CD4-positive, alpha-beta T cell treated with Interleukin-6 for 4 hours (primary cell): Measurements from ENCODE around the gene DDX41.
"Not testable (repeated sequence)": the region's sequence is repeated elsewhere in the genome, so short reads cannot be mapped to it uniquely, and the experiment has no call there.

Experiments used
- DNase-seq: peaks from one replicate; pipeline ENCODE4 v3.0.0-alpha.2; 2020; ENCODE audit warnings: mixed read lengths

DDX41 gene

DNA sequence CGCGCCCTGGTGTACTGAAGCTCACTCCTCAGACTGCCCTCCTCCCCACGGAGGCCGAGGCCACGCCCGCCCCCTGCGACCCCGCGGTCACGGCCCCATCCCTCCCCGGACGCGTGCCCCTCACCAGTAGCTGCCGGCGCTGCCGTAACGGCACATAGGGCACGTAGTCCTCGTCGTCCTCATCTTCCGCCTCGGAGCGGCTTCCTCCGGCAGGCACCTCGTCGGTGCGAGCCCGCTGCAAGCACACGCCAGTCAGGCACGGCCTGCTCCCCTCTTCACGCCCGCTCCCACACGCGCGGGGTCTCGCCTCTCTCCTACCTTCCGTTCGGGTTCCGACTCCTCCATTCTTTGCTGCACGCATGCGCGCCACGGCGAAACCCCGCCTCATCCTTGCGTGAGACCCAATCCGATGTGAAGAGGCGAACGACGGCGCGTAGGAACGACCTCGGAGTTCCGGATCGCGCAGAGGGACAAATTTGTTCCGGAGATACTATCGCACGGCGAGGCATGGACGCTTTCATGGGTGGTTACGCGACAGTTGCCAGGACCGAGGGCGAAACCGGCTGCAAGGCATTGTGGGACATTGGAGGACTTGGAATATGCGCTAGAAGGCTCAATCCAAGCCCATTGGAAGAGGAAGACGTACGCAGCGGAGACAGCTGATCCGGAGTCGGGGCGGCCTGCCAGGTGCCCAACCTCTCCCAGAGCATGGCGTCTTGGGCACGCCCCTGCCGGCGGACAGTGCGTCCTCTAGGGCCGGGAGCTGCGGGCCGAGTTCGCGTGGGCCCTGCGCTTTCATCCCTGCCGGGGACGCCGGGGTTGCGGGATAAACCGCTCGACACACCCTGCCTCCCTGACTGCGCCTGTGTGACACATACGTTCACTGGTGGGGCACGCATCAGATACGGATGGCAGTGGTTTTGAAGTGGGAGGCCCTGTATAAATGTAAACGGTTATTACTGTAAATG, at the start of gene DDX41:
DDX41 (minus strand) TSS at position 361 of the 968 bp plus-strand sequence; CDS start at position 345, 16 bp downstream.
- DNase-seq = peak; percentile 97

DNA sequence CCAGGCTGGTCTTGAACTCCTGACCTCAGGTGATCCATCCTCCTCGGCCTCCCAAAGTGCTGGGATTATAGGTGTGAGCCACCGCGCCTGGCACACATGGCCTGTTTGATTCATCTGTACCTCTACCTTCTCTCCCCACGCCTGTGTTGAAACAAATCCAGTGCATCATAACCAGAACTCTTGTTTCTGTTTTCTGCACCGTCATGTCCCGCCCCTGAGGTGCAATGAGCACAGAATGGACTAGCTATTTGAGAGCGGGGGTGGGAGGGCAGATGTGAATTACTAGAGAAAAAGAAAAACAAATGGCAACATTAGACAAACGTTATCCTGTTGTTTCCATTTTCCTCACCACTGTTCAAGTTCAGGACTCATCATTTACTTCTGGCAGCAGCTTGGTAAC, 48.3 kb upstream of the DDX41 start:
- DNase-seq = no peak

DNA sequence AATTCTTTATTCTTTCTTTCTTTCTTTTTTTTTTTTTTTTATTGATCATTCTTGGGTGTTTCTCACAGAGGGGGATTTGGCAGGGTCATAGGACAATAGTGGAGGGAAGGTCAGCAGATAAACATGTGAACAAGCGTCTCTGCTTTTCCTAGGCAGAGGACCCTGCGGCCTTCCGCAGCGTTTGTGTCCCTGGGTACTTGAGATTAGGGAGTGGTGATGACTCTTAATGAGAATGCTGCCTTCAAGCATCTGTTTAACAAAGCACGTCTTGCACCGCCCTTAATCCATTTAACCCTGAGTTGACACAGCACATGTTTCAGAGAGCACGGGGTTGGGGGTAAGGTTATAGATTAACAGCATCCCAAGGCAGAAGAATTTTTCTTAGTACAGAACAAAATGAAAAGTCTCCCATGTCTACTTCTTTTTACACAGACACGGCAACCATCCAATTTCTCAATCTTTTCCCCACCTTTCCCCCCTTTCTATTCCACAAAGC, 42.7 kb upstream of the DDX41 start:
- not testable (repeated sequence) for DNase-seq

DNA sequence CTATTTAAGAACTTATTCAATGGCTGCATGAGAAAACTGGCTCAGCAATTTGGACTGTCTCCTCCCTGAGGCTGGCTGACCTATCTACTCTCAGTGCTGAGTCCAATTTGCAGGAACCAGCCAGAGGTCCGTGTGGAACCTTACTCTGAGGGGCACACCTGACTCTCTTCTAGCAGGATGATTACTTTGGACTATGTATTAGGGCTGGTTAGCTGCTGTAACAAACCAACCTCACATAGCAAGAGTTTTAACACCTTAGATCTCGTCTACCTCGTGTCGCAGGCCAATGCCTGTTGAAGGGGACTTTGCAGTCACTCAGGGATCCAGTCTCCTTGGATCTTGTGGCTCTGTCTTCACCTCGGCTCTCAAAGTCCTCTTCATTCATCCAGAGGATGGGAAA, 41.0 kb upstream of the DDX41 start:
- DNase-seq = no peak

DNA sequence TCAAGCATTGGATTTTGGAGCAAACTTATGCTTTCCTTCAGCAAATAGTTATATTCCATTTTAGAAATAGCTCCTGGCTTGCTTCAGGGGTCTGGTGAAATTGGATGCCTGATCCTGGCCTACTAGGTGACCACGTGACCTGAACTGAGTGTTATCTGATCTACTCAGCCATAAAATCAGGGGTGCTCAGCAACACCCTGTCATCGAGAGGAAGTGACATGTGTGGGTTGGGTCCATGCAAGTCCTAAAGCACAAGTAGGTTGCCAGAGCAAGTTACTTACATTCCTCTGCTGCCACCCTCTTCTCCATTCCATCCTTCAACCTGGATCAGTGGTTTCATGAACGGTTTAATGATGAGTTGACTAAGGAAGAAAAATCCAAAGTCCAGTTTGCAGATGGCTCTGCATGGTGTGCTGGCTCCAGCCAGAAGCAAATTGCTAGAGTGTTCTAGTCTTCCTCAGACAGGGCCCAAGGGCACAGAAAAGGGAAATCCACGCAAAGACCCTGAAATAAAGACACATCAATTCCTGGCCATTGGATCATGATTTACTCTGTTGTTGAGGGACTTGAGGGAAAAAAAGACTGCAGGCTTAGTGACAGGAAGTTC, 40.4 kb upstream of the DDX41 start:
- DNase-seq = peak; percentile 23

DNA sequence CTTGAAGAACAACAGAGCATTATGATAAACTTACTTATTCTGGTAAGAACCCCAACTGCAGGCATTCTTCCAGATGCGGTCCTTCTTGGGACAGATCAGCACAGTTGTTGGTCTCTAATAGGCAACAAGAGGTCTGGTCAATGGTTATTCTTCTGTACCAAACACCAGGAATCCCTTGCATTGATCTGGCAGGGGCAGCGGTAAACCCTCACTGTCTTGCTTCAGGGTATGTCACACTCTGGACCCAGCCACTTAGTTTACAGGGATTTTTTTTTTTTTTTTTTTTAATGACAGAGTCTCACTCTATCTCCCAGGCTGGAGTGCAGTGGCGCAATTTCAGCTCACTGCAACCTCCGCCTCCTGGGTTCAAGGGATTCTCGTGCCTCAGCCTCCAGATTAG, 38.9 kb upstream of the DDX41 start:
- DNase-seq = no peak

DNA sequence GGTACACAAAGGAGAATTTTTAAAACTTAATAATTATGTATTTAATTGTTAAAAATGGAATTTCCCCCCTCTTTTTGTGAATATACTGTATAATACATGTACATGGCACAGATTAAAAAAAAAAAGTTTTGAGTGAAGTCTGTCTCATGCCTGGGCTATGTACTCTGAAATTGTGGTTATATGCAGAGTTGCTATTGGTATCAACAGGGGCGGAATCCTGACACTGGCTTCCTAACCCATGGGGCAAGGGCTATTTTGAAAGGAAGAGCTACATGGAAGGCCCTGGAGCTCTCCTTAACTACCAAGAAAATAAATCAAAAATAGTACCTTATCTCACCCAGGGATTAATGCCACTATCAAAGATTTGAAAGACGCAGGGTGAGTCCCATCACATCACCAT, 38.5 kb upstream of the DDX41 start:
- no peak for DNase-seq

DNA sequence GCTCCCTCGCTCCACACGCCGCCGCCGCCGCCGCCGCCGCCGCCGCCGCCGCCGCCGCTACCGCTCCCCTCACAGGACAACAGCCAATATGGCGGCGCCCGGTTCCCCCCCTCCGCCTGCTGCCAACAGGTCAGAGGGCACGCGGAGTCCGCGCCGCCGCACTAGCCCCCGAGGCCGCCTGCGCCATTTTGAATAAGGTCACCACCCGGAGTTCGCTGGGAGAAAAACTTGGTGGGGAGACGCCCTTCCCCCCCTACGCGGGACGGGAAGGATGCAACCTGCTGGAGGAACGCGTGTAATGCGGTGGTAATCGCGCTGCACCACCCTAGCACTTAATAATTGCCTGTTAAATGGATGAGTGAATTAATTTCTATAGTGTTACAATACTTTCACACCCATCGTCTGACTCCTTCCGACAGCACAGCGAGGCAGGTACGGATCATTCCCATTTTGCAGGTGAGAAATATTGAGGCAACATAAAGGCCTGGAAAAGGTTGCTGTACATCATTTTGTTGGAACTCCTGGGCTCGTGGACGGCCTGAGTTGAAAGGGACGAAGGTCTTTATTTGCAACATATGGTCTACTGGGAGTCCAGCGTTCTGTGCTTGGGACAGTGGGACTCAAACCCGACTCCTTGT, 37.8 kb upstream of the DDX41 start, which contains the start of gene FAM193B:
FAM193B (minus strand) TSS at position 90 of the 638 bp plus-strand sequence. CDS start 105 bp downstream, outside the sequence.
- DNase-seq = peak; percentile 97

DNA sequence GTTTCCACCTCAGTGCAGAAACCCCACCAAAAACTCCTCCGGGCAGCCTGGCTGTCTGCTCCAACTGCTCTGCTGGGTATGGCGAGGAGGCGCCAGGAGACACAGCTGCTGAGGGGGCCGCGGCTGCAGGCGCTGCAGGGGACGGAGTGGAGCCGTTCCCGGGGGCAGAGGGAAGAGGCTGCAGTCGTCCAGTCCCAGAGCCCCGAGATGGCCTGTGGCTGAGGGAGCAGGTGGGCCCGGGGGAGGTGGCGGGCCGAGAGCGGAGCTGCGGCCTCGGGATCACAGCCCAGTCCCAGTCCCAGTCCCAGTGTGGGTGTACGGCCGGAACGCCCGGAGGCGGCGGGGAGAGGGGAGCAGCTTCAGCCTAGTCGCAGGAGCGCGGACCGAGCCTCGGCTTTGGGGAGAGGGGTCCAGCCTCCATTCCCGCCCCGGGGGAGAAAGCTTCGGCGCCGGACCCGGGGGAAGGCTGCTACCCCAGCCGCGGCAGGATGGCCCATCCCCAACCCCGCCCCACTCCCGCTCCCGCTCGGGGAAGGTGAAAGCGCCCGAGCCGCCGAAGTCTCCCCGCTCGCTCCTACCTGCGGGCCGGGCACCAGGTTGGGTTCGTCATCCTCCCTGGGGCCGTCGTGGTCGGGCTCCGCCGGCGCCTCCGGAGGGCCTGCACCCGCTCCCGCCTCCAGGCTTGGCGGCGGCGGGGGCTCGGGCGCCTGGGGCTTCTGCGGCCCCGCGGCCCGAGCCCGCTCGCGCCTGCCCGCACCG, 37.1 kb upstream of the DDX41 start:
- DNase-seq = peak; percentile 57

DNA sequence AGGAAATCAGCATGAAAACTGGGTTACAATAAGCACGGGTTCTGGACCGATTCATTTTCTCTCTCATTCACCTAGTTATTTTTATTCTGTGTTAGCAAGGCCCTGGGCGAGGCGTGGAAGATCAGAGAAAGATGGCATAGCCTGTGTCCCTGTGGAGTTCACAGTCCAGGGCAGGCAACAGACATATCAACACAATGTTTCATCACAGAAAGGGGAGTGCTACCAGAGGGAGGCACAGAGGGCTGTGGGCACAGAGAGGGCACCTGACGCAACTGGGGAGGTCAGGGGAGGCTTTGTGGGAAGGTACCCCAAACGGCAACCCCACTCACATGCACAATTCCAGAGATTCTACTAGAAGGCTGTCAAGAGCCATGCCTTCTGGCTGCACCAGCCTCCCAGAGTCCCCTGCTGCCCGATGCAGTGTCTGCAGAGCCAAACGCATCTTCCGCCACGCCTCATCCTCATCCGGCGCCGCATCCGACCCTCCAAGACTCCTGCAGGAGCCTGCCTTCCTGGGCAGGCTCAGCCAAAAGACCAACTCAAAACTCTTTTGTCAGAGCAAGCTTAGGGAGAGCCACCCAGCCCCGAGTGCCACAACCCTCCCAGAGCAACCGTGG, 36.2 kb upstream of the DDX41 start:
- no peak for DNase-seq

DNA sequence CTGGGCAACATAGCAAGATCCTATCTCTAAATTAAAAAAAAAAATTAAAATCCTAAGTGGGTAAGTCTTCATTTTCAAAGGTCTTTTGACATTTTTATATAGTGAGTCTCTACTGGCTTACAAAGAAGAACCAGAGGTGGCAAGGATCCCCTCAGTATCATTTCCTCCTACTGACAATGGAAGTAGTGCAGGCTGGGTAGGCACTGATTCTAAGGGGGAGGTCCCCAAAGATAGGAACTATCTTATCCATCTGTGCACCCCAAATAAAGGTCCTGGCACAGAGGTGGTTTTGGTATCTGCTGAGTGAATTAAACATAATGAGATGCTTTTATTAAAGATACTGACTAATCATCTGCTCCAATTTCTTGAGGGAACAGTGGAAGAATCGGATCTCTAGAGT, 33.4 kb upstream of the DDX41 start:
- DNase-seq = no peak

DNA sequence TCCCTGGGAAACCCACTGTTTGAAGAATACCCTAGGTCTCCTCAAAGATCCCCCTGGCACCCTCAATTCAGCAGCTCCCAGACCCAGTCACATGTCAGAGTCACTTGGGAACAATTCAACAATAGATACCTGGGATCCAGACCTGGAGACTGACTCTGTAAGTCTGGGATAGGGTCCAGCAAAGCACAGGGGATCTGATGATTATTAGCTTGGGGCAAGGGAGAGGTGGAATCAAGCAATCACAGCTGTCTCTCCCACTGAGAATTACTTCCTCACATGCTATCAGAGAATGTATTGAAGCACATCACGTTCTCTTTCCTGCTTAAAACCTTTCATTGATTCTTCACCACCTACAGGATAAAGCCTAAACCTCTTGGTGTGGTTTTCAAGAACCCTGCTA, 31.7 kb upstream of the DDX41 start:
- no peak for DNase-seq

DNA sequence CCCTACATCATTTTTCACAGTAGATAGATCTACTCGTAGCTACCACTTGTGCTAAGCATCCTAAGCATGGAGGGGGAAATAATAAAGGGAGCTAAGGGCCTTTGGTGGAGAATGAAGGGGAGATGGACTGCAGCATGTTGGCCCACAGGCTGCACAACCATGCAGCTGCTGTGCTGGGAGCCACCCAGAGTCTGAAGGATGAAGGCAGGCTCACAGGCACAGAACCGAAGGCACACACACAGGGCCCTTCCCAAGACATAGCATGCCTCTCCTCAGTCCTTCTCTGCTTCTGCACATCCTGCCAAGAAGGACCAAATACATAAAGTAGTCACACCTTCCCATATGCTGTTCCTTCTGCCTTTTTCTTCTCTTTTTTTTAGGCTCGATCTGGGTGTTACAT, 31.0 kb upstream of the DDX41 start:
- DNase-seq = no peak

DNA sequence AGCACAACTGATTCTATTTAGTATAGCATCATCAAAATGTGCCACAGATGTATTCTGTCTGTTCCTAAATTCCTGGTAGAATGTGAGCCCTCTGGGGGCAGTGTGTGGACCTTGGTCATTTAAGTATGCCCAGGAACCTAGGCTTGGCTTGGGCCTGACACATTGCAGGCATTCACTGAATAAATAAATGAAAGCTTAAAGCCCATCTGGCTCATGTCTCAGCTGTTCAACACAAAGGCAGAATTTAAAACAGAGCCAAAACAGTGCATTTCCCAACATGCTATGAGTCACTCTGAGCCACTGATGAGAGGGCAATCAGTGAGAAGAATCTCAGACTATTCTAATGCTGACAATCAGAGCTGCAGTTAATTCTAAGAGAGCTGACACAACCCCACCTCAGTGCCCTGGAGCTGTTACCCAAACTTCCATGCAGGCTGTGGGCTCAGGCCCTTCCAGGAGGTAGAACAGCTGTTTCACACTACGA, 29.5 kb upstream of the DDX41 start:
- DNase-seq = no peak

DNA sequence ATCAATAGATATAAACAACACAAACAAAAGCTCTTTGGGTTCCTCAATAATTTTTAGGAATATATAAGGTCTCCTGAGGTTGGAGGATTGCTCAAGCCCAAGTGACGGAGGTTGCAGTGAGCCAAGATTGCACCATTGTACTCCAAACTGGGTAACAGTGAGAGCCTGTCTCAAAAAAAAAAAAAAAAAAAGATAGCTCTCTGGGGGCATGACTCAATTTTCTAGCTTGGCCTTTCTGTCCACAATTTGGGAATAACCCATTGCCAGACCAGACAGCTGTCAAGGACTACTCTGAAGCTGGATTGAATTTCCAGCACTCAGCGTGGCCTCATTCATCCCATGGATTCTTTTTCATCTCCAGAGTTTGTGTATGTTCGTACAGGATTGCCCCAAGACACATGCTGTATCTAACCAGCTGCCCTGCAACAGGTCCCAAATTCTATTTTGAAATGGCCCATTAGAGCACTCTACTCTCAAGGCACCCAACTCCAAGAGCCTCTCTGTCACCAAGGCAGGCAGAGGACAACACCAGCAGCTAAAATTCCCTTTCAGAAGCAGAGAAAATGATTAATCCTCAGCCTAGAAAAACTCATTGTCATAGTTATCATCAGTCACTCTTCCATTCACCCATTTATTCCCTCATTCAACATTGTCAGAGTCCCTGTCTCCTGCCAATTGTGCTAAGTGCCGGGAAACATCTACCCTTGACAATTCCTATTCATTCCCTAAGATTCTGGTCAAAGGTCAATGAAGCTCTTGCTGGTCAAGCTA, 28.9 kb upstream of the DDX41 start:
- DNase-seq = no peak

DNA sequence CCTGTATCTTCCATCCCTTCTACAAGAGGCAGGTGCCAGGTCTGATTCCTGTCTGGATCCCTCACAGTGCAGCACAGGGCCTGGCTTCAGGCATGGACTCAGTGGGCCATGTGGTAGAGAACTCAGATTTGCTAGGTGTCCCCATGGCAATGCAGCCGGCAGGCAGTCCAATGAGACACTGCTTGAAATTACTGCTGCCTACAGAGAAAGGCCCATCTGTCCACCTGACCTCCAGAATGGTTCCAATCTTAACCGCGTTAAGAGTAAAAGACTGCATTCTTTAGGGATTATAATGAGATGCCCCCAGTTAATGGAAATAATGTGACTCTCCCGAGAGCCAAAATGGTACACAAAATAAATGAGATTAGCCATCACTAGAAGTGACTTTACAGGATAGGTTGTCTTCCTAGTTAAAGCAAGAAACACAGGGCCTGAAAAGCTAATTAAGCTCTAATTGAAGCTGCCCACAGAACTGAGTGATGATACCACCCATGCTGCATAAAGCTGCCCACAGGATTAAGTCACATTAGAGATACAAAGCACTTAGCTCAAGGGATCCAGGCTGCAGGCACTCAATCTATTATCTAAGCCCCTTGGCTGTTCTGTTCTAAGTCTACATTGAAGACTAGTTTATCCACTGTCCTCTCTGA, 26.2 kb upstream of the DDX41 start:
- no peak for DNase-seq

DNA sequence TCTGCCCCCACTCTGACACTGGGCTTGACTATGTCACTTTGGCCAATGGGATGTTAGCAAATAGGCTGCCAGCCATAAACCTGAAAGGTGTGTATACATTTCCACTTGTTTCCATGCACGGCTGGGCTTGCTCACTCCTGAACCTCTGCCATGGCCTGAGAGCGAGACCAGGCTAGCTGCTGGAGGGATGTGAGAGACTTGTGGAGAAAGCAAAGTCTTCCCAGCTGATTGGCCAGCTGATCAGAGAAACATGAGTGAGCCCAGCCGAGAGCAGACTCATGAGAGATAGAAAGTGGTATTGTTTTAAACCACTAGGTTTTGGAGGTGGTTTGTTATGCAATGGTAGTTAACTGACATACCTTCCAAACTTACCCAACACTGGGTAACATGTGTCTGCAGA, 23.7 kb upstream of the DDX41 start:
- no peak for DNase-seq

DNA sequence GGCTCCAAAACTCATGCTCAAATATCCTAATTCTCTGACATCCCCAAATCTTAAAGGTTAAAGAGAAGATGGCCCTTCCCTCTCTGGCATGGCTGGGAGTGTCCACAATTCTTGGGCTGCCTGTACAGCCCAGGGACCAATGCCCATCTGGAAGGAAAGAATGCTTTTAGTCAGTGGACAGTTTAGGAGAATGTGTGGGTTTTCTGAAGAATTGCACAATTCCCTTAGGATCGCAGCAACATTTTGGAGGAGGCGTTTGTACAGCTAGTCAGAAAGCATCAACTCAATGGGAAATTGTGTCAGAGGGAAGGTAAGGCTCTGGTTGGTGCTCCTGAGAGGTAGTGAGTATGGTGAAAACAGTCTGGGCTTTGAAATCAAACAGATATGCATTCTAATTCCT, 22.6 kb upstream of the DDX41 start:
- DNase-seq = no peak

DNA sequence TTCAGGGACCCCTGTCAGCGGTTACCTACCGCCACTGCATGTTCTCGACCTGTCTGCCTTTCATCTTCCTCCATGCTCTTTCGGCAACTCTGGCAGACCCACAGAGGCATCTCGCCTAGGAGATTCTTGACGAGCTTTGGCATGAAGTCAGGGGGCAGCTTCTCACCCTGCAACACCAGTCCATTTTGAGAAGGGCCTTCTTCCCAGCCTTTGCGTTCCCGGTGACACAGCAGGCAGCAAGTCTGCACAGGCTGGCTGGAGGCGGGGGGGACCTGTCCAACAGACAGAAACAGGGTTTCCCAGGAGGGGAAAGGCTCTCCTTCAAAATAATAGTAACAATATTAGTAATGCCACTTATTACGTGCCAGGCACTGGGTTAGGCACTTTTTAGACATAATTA, 22.1 kb upstream of the DDX41 start:
- DNase-seq = no peak
